GM12878 (cell line): ENCODE results near the gene TMEM252. TPM values are rescaled to one million over a fixed set of nuclear protein-coding genes. Genes with fewer than 3 reads are reported as not detected.

Source experiments
- ATAC-seq: fragments of 200-7000 bp; cut with Tn5 transposase; 3 replicates; pipeline ENCODE4 v1.9.1; 2020; ENCODE audit warnings: mild to moderate bottlenecking, moderate library complexity
- BruUV-seq: library from RNA; stranded (reverse); fragments of 400-500 nt; replicated peaks from 2 replicates; lab custom pipeline; 2021; lab: Mats Ljungman, UMichigan
- CTCF ChIA-PET: fragments of 300-600 bp; sonication (Branson Sonifier 250); formaldehyde crosslinking; extraction: SDS; loops from one replicate; lab custom pipeline; 2021; ENCODE audit warnings: inconsistent platforms; lab: Yijun Ruan, JAX
- POLR2A ChIA-PET: fragments of 350-600 bp; formaldehyde crosslinking; extraction: SDS; loops from one replicate; lab custom pipeline; 2021; ENCODE audit warnings: inconsistent platforms; lab: Charles Lee
- RAD21 ChIA-PET: fragments of 300-600 bp; sonication (Branson Sonifier 250); formaldehyde crosslinking; loops from one replicate; lab custom pipeline; 2023; ENCODE audit warnings: antibody characterized with exemption; ENCODE audit not compliant: unreplicated experiment; lab: Charles Lee
- SMC1A ChIA-PET: fragments of 300-600 bp; sonication (Branson Sonifier 250); formaldehyde crosslinking; loops from one replicate; lab custom pipeline; 2023; ENCODE audit not compliant: unreplicated experiment, uncharacterized antibody; lab: Charles Lee
- DNase-seq: peaks from one replicate; pipeline ENCODE4 v3.0.0-alpha.2; 2011; ENCODE audit warnings: low read depth, low spot score
- FAIRE-seq: peaks from 3 replicates; lab custom pipeline; 2011; peaks lifted over from hg19 to GRCh38; lab: Jason Lieb, UNC
- H2AFZ ChIP-seq: 2 replicates; pipeline ENCODE4 v1.6.0; 2011; ENCODE audit warnings: low read depth, low read length, control low read depth; ENCODE audit not compliant: control insufficient read depth
- H3K27ac ChIP-seq: 2 replicates; pipeline ENCODE4 v1.5.1; 2011; ENCODE audit warnings: control low read depth; ENCODE audit not compliant: control insufficient read depth, insufficient read depth
- H3K27me3 ChIP-seq, 2 experiments: replicated peaks in 1 of 2; 2 replicates each; pipeline versions ENCODE4 v1.6.0 to v1.6.1; 2011; ENCODE audit warnings: low read length in 1 of 2; ENCODE audit not compliant: control insufficient read depth in 2 of 2, insufficient read depth in 2 of 2
- H3K36me3 ChIP-seq, 2 experiments: 2 replicates each; pipeline ENCODE4 v1.5.1; 2011; ENCODE audit warnings: low read length in 1 of 2; ENCODE audit not compliant: control insufficient read depth in 2 of 2, insufficient read depth in 2 of 2
- H3K4me1 ChIP-seq: 2 replicates; pipeline ENCODE4 v1.6.1; 2011; ENCODE audit warnings: mild to moderate bottlenecking, low read length, moderate library complexity, mixed read lengths; ENCODE audit not compliant: control insufficient read depth, insufficient read depth
- H3K4me2 ChIP-seq: 2 replicates; pipeline ENCODE4 v1.6.0; 2011; ENCODE audit warnings: control low read depth; ENCODE audit not compliant: control insufficient read depth, insufficient read depth
- H3K4me3 ChIP-seq: fragments of 200-600 bp; sonication (generic); 2 replicates; pipeline ENCODE4 v1.5.1; 2016
- H3K79me2 ChIP-seq: 2 replicates; pipeline ENCODE4 v1.6.0; 2011; ENCODE audit warnings: low read length; ENCODE audit not compliant: control insufficient read depth, insufficient read depth
- H3K9ac ChIP-seq: 2 replicates; pipeline ENCODE4 v1.8.0; 2011; ENCODE audit warnings: low read length, control low read depth, mixed read lengths; ENCODE audit not compliant: control insufficient read depth, insufficient read depth
- H3K9me3 ChIP-seq: replicated peaks from 3 replicates; pipeline ENCODE4 v1.5.1; 2011; ENCODE audit warnings: mild to moderate bottlenecking, low read length; ENCODE audit not compliant: control insufficient read depth, insufficient read depth
- H4K20me1 ChIP-seq: 2 replicates; pipeline ENCODE4 v1.6.0; 2011; ENCODE audit not compliant: control insufficient read depth, insufficient read depth
- ATF3 ChIP-seq: IDR thresholded peaks from 2 replicates; pipeline ENCODE4 v1.6.1; 2011; ENCODE audit warnings: low read depth, mild to moderate bottlenecking, low read length, moderate library complexity, borderline replicate concordance; ENCODE audit errors: extremely low read depth
- ATF7 ChIP-seq: fragments of 450-650 bp; IDR thresholded peaks from 2 replicates; pipeline ENCODE4 v1.6.1; 2016; ENCODE audit warnings: low read depth, mild to moderate bottlenecking
- BCLAF1 ChIP-seq: fragments of 450-650 bp; IDR thresholded peaks from 2 replicates; pipeline ENCODE4 v1.6.1; 2017; ENCODE audit warnings: antibody characterized with exemption, mild to moderate bottlenecking, moderate library complexity
- E2F4 ChIP-seq: IDR thresholded peaks from 2 replicates; pipeline ENCODE4 v1.6.1; 2012; ENCODE audit warnings: low read depth, low read length, improper control_type of control experiment
- FOXM1 ChIP-seq: IDR thresholded peaks from 2 replicates; pipeline ENCODE4 v1.6.1; 2012; ENCODE audit warnings: low read depth, mild to moderate bottlenecking, inconsistent platforms, low read length, moderate library complexity
- GATAD2B ChIP-seq: fragments of 450-650 bp; conservative IDR thresholded peaks from 2 replicates; pipeline ENCODE4 v1.6.1; 2017; ENCODE audit warnings: low read depth, mild to moderate bottlenecking, moderate library complexity
- HDAC2 ChIP-seq: fragments of 200-600 bp; sonication (generic); IDR thresholded peaks from 2 replicates; pipeline ENCODE4 v1.6.1; 2017
- IRF5 ChIP-seq: fragments of 450-650 bp; IDR thresholded peaks from 2 replicates; pipeline ENCODE4 v1.6.1; 2017; ENCODE audit warnings: borderline replicate concordance
- MEF2B ChIP-seq: fragments of 450-650 bp; IDR thresholded peaks from 2 replicates; pipeline ENCODE4 v1.6.1; 2018; ENCODE audit warnings: mild to moderate bottlenecking, moderate library complexity; ENCODE audit not compliant: partially characterized antibody, poor library complexity, severe bottlenecking
- RUNX3 ChIP-seq: IDR thresholded peaks from 2 replicates; pipeline ENCODE4 v1.6.1; 2012; ENCODE audit warnings: low read length, inconsistent platforms
- SUPT20H ChIP-seq: IDR thresholded peaks from 2 replicates; pipeline ENCODE4 v1.6.1; 2011; ENCODE audit warnings: low read depth, mild to moderate bottlenecking, low read length, moderate library complexity, borderline replicate concordance; ENCODE audit not compliant: control insufficient read depth
- TCF12 ChIP-seq: IDR thresholded peaks from 2 replicates; pipeline ENCODE4 v1.6.1; 2011; ENCODE audit warnings: low read depth, mild to moderate bottlenecking, low read length
- YY1 ChIP-seq: IDR thresholded peaks from 2 replicates; pipeline ENCODE4 v1.6.1; 2011; ENCODE audit warnings: low read depth, mild to moderate bottlenecking, low read length
- ZNF384 ChIP-seq: IDR thresholded peaks from 2 replicates; pipeline ENCODE4 v1.6.1; 2012; ENCODE audit warnings: low read depth, mild to moderate bottlenecking, low read length, improper control_type of control experiment, borderline replicate concordance
- WGBS: methylation state at CpG from one replicate; pipeline ENCODE4 v1.1.6; 2016; ENCODE audit warnings: low lambda C conversion rate; ENCODE audit not compliant: insufficient replicate concordance, insufficient coverage; ENCODE audit errors: missing lambda C conversion rate; 5-methylcytosine and 5-hydroxymethylcytosine counted together
- in situ Hi-C: fragments of 300-500 bp; cut with MboI; formaldehyde crosslinking; loops from 9 replicates; pipeline ENCODE4 v1.14.3; 2018; ENCODE audit warnings: mixed read lengths
- intact Hi-C: fragments of 100-400 bp; cut with micrococcal nuclease; formaldehyde crosslinking; loops from one replicate; pipeline ENCODE4 v1.14.2; 2022; ENCODE audit not compliant: unreplicated experiment
- polyA plus RNA-seq, 11 experiments: library from polyadenylated mRNA; depleted of rRNA in 4 of 11; unstranded in 6 of 11; stranded (reverse) in 5 of 11; fragments of >200 nt; fragmentation: Nextera tagmentation in 4 of 11; fragmentation: Illumina TruSeq in 1 of 11; extraction: Ambion mirVana in 4 of 11; extraction: Trizol in 1 of 11; gene quantifications; 1 replicate in 1 of 11; 2 replicates in 10 of 11; pipeline versions ENCODE4 v1.2.1 to v1.2.3, GENCODE V29; 2011 to 2016; ENCODE audit warnings: inconsistent platforms in 2 of 11, missing spikeins in 2 of 11, low read depth in 1 of 11
- total RNA-seq, 4 experiments: library from RNA; depleted of rRNA in 3 of 4; stranded (reverse); fragments of >200 nt in 3 of 4; fragmentation: Illumina TruSeq in 1 of 4; extraction: Trizol in 1 of 4; gene quantifications; 2 replicates each; pipeline versions ENCODE4 v1.2.1 to v1.2.3, GENCODE V29; 2013 to 2021

Gene TMEM252
- total and polyA plus RNA-seq, 10 of the 15 experiments (the other 5 are each of a cell fraction or from before 2014, with no cell fraction given): not detected

DNA sequence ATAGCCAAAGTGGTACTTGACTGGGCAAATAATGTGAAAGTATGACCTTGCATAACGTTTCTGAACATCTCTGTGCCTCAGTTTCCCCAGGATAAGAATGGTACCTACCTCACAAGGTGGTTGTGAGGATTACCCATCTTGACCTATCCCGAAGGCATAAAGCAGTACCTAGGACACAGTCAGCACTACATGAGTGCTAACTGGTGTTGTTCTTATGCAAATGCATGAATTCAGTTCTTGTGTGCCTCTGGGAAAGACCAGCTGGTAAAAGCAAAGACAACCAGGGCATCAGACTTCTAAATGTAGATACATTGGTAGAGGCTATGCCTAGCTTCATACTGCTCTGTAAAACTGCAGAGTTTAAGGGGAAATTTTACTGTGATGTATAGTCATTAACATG is 21.8 kb upstream of the TMEM252 start:
- ATAC-seq (no peak), FAIRE-seq (no peak), DNase-seq (no peak)
- no peaks in the 10 kb centered on the region for H3K36me3 ChIP-seq
- no peak for TF ChIP-seq TCF12
- no peak for TF ChIP-seq BCLAF1
- TF ChIP-seq FOXM1: no peak
- no peak for TF ChIP-seq MEF2B
- no peak for TF ChIP-seq RUNX3
- no peak for TF ChIP-seq GATAD2B
- no peak for TF ChIP-seq YY1
- TF ChIP-seq IRF5: no peak
- no peak for TF ChIP-seq ATF3
- TF ChIP-seq ZNF384: no peak
- TF ChIP-seq ATF7: no peak
- TF ChIP-seq E2F4: no peak
- TF ChIP-seq HDAC2: no peak
- TF ChIP-seq SUPT20H: no peak
- 42% methylated on average over 2 of the region's 2 CpGs for WGBS
- H2AFZ ChIP-seq: no peak overlapping the region
- ChIA-PET POLR2A (no interaction called here), SMC1A (interaction anchor here (0.8 to 1.4 kb wide), 6 partner anchors 8 to 53 kb away, joined by 3 to 4 read pairs (median 3); partner anchors contain the start of gene TMEM252), CTCF (interaction anchor here (0.7 to 5.2 kb wide), 5 partner anchors 8 to 463 kb away, joined by 3 to 60 read pairs (median 4); no protein-coding TSS in a partner anchor), RAD21 (no interaction called here)
- no peaks in the 10 kb centered on the region for H3K79me2 ChIP-seq
- no TSS peak for BruUV-seq
- no peaks in the 10 kb centered on the region for H3K4me1 ChIP-seq
- intact Hi-C loops (loop anchor here (10.0 kb wide), 2 partner anchors 118 to 218 kb away; no protein-coding TSS in a partner anchor), in situ Hi-C loops (loop anchor here (5.0 to 25.0 kb wide), 2 partner anchors 50 to 200 kb away; partner anchors contain the start of gene PGM5)
- H4K20me1 ChIP-seq: no peaks in the 10 kb centered on the region
- H3K27ac ChIP-seq: no peak overlapping the region
- H3K9ac ChIP-seq: no peak overlapping the region
- no peaks in the 10 kb centered on the region for H3K9me3 ChIP-seq
- no peak overlapping the region for H3K4me3 ChIP-seq
- H3K4me2 ChIP-seq: no peak overlapping the region
- H3K27me3 ChIP-seq: peaks cover 4 to 6% of the 10 kb centered on the region in 2 experiments
